Transverse colon (tissue), 4 donors: Measurements from ENCODE around the gene COLEC11. TPM values are rescaled to one million over a fixed set of nuclear protein-coding genes. Genes with fewer than 3 reads are reported as not detected.
A peak's percentile ranks its signal among the peaks of the same experiment; 100 is the strongest.

ENCODE experiments used
- DNase-seq: peaks from one replicate; pipeline ENCODE4 v3.0.0-alpha.2; 2019
- H3K27ac ChIP-seq, 4 donors: fragments of 200-600 bp; sonication (generic); 2 replicates each; pipeline ENCODE4 v1.5.1; 2016 to 2018; ENCODE audit warnings: inconsistent platforms in 4 of 4
- H3K27me3 ChIP-seq: fragments of 200-600 bp; sonication (generic); 2 replicates; pipeline ENCODE4 v1.5.1; 2017; ENCODE audit warnings: inconsistent platforms
- H3K36me3 ChIP-seq, 4 donors: fragments of 200-600 bp; sonication (generic); 2 replicates each; pipeline ENCODE4 v1.5.1; 2017 to 2019; ENCODE audit warnings: inconsistent platforms in 4 of 4
- H3K4me1 ChIP-seq, 4 donors: fragments of 200-600 bp; sonication (generic); 2 replicates each; pipeline ENCODE4 v1.5.1; 2017 to 2020; ENCODE audit warnings: inconsistent platforms in 4 of 4
- H3K4me3 ChIP-seq, 4 donors: fragments of 200-600 bp; sonication (generic); 1 replicate in 1 of 4; 2 replicates in 3 of 4; pipeline versions ENCODE4 v1.5.1 to v1.6.1; 2017 to 2019; ENCODE audit warnings: inconsistent platforms in 4 of 4
- H3K9me3 ChIP-seq, 2 donors: fragments of 200-600 bp; sonication (generic); 2 replicates each; pipeline ENCODE4 v1.5.1; 2017 to 2019; ENCODE audit warnings: inconsistent platforms in 2 of 2
- CTCF ChIP-seq, 5 experiments: fragments of 200-600 bp in 3 of 5; fragments of 450-650 bp in 2 of 5; sonication (generic) in 3 of 5; IDR thresholded peaks; 1 replicate in 2 of 5; 2 replicates in 3 of 5; pipeline ENCODE4 v1.5.1; 2016 to 2017; ENCODE audit warnings: antibody characterized with exemption in 5 of 5, inconsistent platforms in 3 of 5, mild to moderate bottlenecking in 2 of 5, moderate library complexity in 1 of 5
- EP300 ChIP-seq: sonication (generic); formaldehyde crosslinking; IDR thresholded peaks from one replicate; pipeline ENCODE4 v1.6.1; 2017; ENCODE audit warnings: antibody characterized with exemption, low read depth
- POLR2A ChIP-seq: fragments of 450-650 bp; IDR thresholded peaks from one replicate; pipeline ENCODE4 v1.6.1; 2016; ENCODE audit warnings: antibody characterized with exemption, mild to moderate bottlenecking, moderate library complexity
- POLR2AphosphoS5 ChIP-seq, 3 donors: sonication (generic); formaldehyde crosslinking; IDR thresholded peaks; one replicate each; pipeline ENCODE4 v1.6.1; 2016; ENCODE audit warnings: antibody characterized with exemption in 3 of 3
- in situ Hi-C, 4 donors: fragments of 200-750 bp; cut with MboI; loops; one replicate each; pipeline versions ENCODE4 v1.15.0 to v1.15.1; 2017; ENCODE audit warnings: low sequenced_read_pairs in 3 of 4, low pct_ligation_motif_present in 1 of 4, low pct_unique_long_range_greater_than_20kb in 1 of 4
- intact Hi-C: fragments of 100-400 bp; cut with DNase I; formaldehyde crosslinking; loops from one replicate; pipeline ENCODE4 v1.15.1; 2023; ENCODE audit warnings: low total_unique reads
- small RNA-seq, 4 donors: library from RNA; depleted of rRNA; stranded (forward); fragments of <200 nt; gene quantifications; one replicate each; pipeline ENCODE3, GENCODE V24; 2016
- total RNA-seq, 4 donors: library from RNA; depleted of rRNA; stranded (reverse); fragments of >200 nt; gene quantifications; one replicate each; pipeline ENCODE4 v1.1.0, GENCODE V29; 2016

The COLEC11 gene
- total RNA-seq, 4 donors from 2014 or later: 1.6 to 2.0 TPM; not detected in 2

GRCh38 chr2:3689998-3690748, 95.3 kb downstream of the COLEC11 start:
- in situ Hi-C loops: no loop called here
- Histone ChIP-seq H3K27ac (no peak overlapping the region), H3K4me3 (no peak overlapping the region), H3K9me3 (no peaks in the 10 kb centered on the region), H3K27me3 (no peaks in the 10 kb centered on the region), H3K36me3 (no peaks in the 10 kb centered on the region), H3K4me1 (no peaks in the 10 kb centered on the region)
- intact Hi-C loops: no loop called here
- DNase-seq: no peak
- TF ChIP-seq POLR2A: no peak
- TF ChIP-seq EP300: no peak
- TF ChIP-seq CTCF (IDR thresholded peaks at IDR 0.05): no peak
- TF ChIP-seq POLR2AphosphoS5 (IDR thresholded peaks at IDR 0.05): no peak

GRCh38 chr2:3692375-3692774, 97.5 kb downstream of the COLEC11 start:
- Histone ChIP-seq H3K27me3 (no peaks in the 10 kb centered on the region), H3K9me3 (no peaks in the 10 kb centered on the region), H3K36me3 (no peaks in the 10 kb centered on the region), H3K27ac (no peak overlapping the region), H3K4me1 (no peaks in the 10 kb centered on the region), H3K4me3 (no peak overlapping the region)
- no peak for DNase-seq
- in situ Hi-C loops: no loop called here
- TF ChIP-seq CTCF (IDR thresholded peaks at IDR 0.05) (peak in 1 of 5 experiments; percentile 5), EP300 (no peak)
- intact Hi-C loops: no loop called here

Small RNA genes lying within 50 kb of the gene (small RNA-seq; reads per million reads assigned to genes)
- 0 to 0.28 (median 0) reads per million in 4 donors for gene TMSB4XP2

Other genes starting within 250 kb of the COLEC11 start
- 10 to 100 TPM; 13.1 to 41.0 (median 27.4) TPM for gene EIPR1, start 217.3 kb upstream of the COLEC11 start, total RNA-seq
- 100 to 1,000 TPM in 3 of 4 donors, 10 to 100 TPM in 1; 78.2 to 341 (median 183) TPM for gene TRAPPC12, start 215.4 kb upstream of the COLEC11 start, total RNA-seq
- 100 to 1,000 TPM in 1 of 4 donors, 10 to 100 TPM in 3; 44.1 to 110 (median 78.1) TPM for gene ADI1, start 75.6 kb upstream of the COLEC11 start, total RNA-seq
- gene RNASEH1, start 36.8 kb upstream of the COLEC11 start, total RNA-seq: 10 to 100 TPM in 2 of 4 donors, 1 to 10 TPM in 2; 7.4 to 12.4 (median 11.0) TPM
- 1,000 to 10,000 TPM; 1,279 to 3,433 (median 2,045) TPM for gene RPS7, start 19.9 kb upstream of the COLEC11 start, total RNA-seq
- not detected for gene ALLC, start 63.1 kb downstream of the COLEC11 start, total RNA-seq
- not detected for gene DCDC2C, start 108.5 kb downstream of the COLEC11 start, total RNA-seq